Tibial nerve (tissue), 4 donors: ENCODE data around the gene UBA6.

Experiments used
- EP300 ChIP-seq, 2 donors: sonication (generic); formaldehyde crosslinking; IDR thresholded peaks; one replicate each; pipeline ENCODE4 v1.6.1; 2017; ENCODE audit warnings: antibody characterized with exemption in 2 of 2, mild to moderate bottlenecking in 1 of 2
- POLR2A ChIP-seq, 2 donors: fragments of 450-650 bp; IDR thresholded peaks; one replicate each; pipeline ENCODE4 v1.6.1; 2017; ENCODE audit warnings: antibody characterized with exemption in 2 of 2, mild to moderate bottlenecking in 2 of 2, moderate library complexity in 2 of 2
- TF ChIP-seq, protein P1 (sequence below), 5 experiments: fragments of 200-600 bp in 3 of 5; fragments of 450-650 bp in 2 of 5; sonication (generic) in 3 of 5; IDR thresholded peaks; one replicate each; pipeline ENCODE4 v1.5.1; 2016 to 2019; ENCODE audit warnings: antibody characterized with exemption in 5 of 5, mild to moderate bottlenecking in 3 of 5, moderate library complexity in 2 of 5

DNA sequence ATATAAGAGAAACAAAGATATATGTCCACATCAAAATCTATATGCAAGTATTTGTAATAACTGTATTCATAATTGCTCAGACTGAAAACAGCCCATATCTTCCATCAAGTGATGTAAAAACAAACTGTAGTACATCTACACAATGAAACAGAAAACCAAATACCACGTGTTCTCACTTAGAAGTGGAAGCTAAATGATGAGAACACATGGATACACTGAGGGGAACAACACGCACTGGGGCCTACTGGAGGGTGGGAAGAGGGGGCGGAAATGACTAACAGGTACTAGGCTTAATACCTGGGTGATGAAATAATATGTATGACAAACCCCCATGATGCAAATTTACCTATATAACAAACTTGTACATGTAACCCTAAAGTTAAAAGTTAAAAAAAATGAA is 42.7 kb downstream of the UBA6 start:
- no peak for TF ChIP-seq POLR2A (IDR thresholded peaks at IDR 0.05)
- TF ChIP-seq, protein P1, sequence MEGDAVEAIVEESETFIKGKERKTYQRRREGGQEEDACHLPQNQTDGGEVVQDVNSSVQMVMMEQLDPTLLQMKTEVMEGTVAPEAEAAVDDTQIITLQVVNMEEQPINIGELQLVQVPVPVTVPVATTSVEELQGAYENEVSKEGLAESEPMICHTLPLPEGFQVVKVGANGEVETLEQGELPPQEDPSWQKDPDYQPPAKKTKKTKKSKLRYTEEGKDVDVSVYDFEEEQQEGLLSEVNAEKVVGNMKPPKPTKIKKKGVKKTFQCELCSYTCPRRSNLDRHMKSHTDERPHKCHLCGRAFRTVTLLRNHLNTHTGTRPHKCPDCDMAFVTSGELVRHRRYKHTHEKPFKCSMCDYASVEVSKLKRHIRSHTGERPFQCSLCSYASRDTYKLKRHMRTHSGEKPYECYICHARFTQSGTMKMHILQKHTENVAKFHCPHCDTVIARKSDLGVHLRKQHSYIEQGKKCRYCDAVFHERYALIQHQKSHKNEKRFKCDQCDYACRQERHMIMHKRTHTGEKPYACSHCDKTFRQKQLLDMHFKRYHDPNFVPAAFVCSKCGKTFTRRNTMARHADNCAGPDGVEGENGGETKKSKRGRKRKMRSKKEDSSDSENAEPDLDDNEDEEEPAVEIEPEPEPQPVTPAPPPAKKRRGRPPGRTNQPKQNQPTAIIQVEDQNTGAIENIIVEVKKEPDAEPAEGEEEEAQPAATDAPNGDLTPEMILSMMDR (IDR thresholded peaks at IDR 0.05), result no peak
- no peak for TF ChIP-seq EP300 (IDR thresholded peaks at IDR 0.05)
